H1 (cell line): ENCODE measurements around the gene PEPD. TPM values are rescaled to one million over a fixed set of nuclear protein-coding genes. Genes with fewer than 3 reads are reported as not detected.

Experiments
- CTCF ChIA-PET: fragments of 300-600 bp; sonication (Branson Sonifier 250); formaldehyde crosslinking; loops from one replicate; lab custom pipeline; 2021; ENCODE audit not compliant: partially characterized antibody; lab: Charles Lee
- POLR2A ChIA-PET: fragments of 300-600 bp; sonication (Branson Sonifier 250); formaldehyde crosslinking; loops from one replicate; lab custom pipeline; 2021; ENCODE audit warnings: inconsistent platforms; ENCODE audit not compliant: partially characterized antibody; lab: Charles Lee
- DNase-seq, 2 experiments: peaks; one replicate each; pipeline versions ENCODE4 v3.0.0 to v3.0.0-alpha.2; 2010 to 2022; ENCODE audit warnings: low spot score in 2 of 2, low read depth in 1 of 2, mixed read lengths in 1 of 2
- FAIRE-seq: peaks from 2 replicates; lab custom pipeline; 2011; peaks lifted over from hg19 to GRCh38; lab: Jason Lieb, UNC
- H2AFZ ChIP-seq: 2 replicates; pipeline ENCODE4 v1.8.1; 2012; ENCODE audit warnings: low read length, inconsistent platforms
- H2AK5ac ChIP-seq: 2 replicates; pipeline ENCODE4 v1.6.1; 2013; ENCODE audit warnings: low read depth, low read length
- H2BK120ac ChIP-seq: replicated peaks from 2 replicates; pipeline ENCODE3; 2013; ENCODE audit warnings: low read depth, low read length, inconsistent platforms
- H2BK12ac ChIP-seq: 2 replicates; pipeline ENCODE4 v1.6.1; 2013; ENCODE audit warnings: low read depth, low read length
- H2BK15ac ChIP-seq: 2 replicates; pipeline ENCODE4 v1.6.1; 2013; ENCODE audit warnings: low read length
- H2BK20ac ChIP-seq: 2 replicates; pipeline ENCODE4 v1.6.1; 2013; ENCODE audit warnings: low read length
- H2BK5ac ChIP-seq: 2 replicates; pipeline ENCODE4 v1.6.1; 2013; ENCODE audit warnings: low read depth, low read length
- H3K14ac ChIP-seq: 2 replicates; pipeline ENCODE4 v1.6.1; 2013; ENCODE audit warnings: inconsistent platforms; ENCODE audit not compliant: insufficient read length
- H3K18ac ChIP-seq: 2 replicates; pipeline ENCODE4 v1.6.1; 2013; ENCODE audit warnings: low read length; ENCODE audit errors: extremely low read depth
- H3K23ac ChIP-seq: 2 replicates; pipeline ENCODE4 v1.6.1; 2013; ENCODE audit warnings: inconsistent platforms; ENCODE audit not compliant: insufficient read length
- H3K23me2 ChIP-seq: 2 replicates; pipeline ENCODE4 v1.6.1; 2013; ENCODE audit warnings: low read depth, low read length
- H3K27ac ChIP-seq: 2 replicates; pipeline ENCODE4 v1.6.1; 2011; ENCODE audit warnings: low read depth, low read length, inconsistent platforms
- H3K27me3 ChIP-seq, 4 experiments: replicated peaks in 1 of 4; 1 replicate in 1 of 4; 2 replicates in 3 of 4; pipeline versions ENCODE4 v1.6.1 to v1.8.1; 2011 to 2013; ENCODE audit warnings: low read length in 3 of 4, mild to moderate bottlenecking in 3 of 4, inconsistent platforms in 2 of 4, mixed read lengths in 2 of 4, moderate library complexity in 1 of 4; ENCODE audit not compliant: control insufficient read depth in 3 of 4, insufficient read depth in 3 of 4; ENCODE audit errors: extremely low read depth in 1 of 4
- H3K36me3 ChIP-seq, 4 experiments: 2 replicates each; pipeline versions ENCODE4 v1.6.1 to v1.8.1; 2011 to 2013; ENCODE audit warnings: mild to moderate bottlenecking in 4 of 4, low read length in 3 of 4, moderate library complexity in 2 of 4, control low read depth in 1 of 4, inconsistent platforms in 1 of 4; ENCODE audit not compliant: insufficient read depth in 4 of 4, control insufficient read depth in 2 of 4
- H3K4ac ChIP-seq: replicated peaks from 2 replicates; pipeline ENCODE3; 2013; ENCODE audit warnings: low read length, low read depth, mixed read lengths, inconsistent platforms; ENCODE audit not compliant: insufficient read length
- H3K4me1 ChIP-seq, 4 experiments: replicated peaks in 1 of 4; 1 replicate in 1 of 4; 2 replicates in 3 of 4; pipeline versions ENCODE4 v1.6.1 to v1.8.1; 2011 to 2013; ENCODE audit warnings: low read length in 3 of 4, inconsistent platforms in 2 of 4, mixed read lengths in 1 of 4; ENCODE audit not compliant: insufficient read depth in 4 of 4, control insufficient read depth in 3 of 4
- H3K4me2 ChIP-seq, 2 experiments: 2 replicates each; pipeline versions ENCODE4 v1.6.1 to v1.8.1; 2011 to 2013; ENCODE audit warnings: low read depth in 2 of 2, low read length in 2 of 2, control low read depth in 1 of 2, inconsistent platforms in 1 of 2, mild to moderate bottlenecking in 1 of 2; ENCODE audit not compliant: insufficient read depth in 1 of 2
- H3K4me3 ChIP-seq, 4 experiments: fragments of 200-600, 300-600 bp in 1 of 4; sonication (generic), shearing (Covaris generic), sonication (Bioruptor Twin) in 1 of 4; 2 replicates each; pipeline versions ENCODE4 v1.5.1 to v1.8.1; 2011 to 2016; ENCODE audit warnings: low read length in 4 of 4, low read depth in 3 of 4, control low read depth in 2 of 4, inconsistent platforms in 2 of 4, mild to moderate bottlenecking in 2 of 4, mixed read lengths in 1 of 4, moderate library complexity in 1 of 4; ENCODE audit not compliant: insufficient read depth in 2 of 4; ENCODE audit errors: extremely low read depth in 1 of 4
- H3K56ac ChIP-seq: replicated peaks from 2 replicates; pipeline ENCODE3; 2013; ENCODE audit warnings: low read depth, mild to moderate bottlenecking, mixed read lengths, low read length, inconsistent platforms; ENCODE audit not compliant: insufficient read length
- H3K79me1 ChIP-seq: 2 replicates; pipeline ENCODE4 v1.6.1; 2013; ENCODE audit warnings: low read depth, low read length, control low read depth
- H3K79me2 ChIP-seq, 2 experiments: 2 replicates each; pipeline versions ENCODE4 v1.6.1 to v1.8.1; 2012 to 2013; ENCODE audit warnings: low read length in 2 of 2, mild to moderate bottlenecking in 2 of 2, inconsistent platforms in 1 of 2; ENCODE audit not compliant: insufficient read depth in 2 of 2, control insufficient read depth in 1 of 2
- H3K9ac ChIP-seq, 4 experiments: replicated peaks in 1 of 4; 1 replicate in 1 of 4; 2 replicates in 3 of 4; pipeline versions ENCODE4 v1.6.1 to v1.8.1; 2011 to 2013; ENCODE audit warnings: low read depth in 3 of 4, low read length in 3 of 4, control low read depth in 2 of 4, mild to moderate bottlenecking in 2 of 4, moderate library complexity in 2 of 4, inconsistent platforms in 1 of 4; ENCODE audit errors: extremely low read depth in 1 of 4
- H3K9me3 ChIP-seq, 2 experiments: 2 replicates each; pipeline versions ENCODE4 v1.6.1 to v1.8.1; 2012 to 2013; ENCODE audit warnings: mild to moderate bottlenecking in 2 of 2, moderate library complexity in 2 of 2, control low read depth in 1 of 2, inconsistent platforms in 1 of 2, low read depth in 1 of 2, low read length in 1 of 2, mixed read lengths in 1 of 2; ENCODE audit not compliant: insufficient read depth in 2 of 2
- H4K20me1 ChIP-seq, 2 experiments: replicated peaks in 1 of 2; 2 replicates each; pipeline versions ENCODE3 to v1.8.1; 2011 to 2013; ENCODE audit warnings: inconsistent platforms in 2 of 2, low read length in 2 of 2, mild to moderate bottlenecking in 1 of 2; ENCODE audit not compliant: insufficient read depth in 2 of 2, control insufficient read depth in 1 of 2
- H4K5ac ChIP-seq: 2 replicates; pipeline ENCODE4 v1.6.1; 2013; ENCODE audit warnings: low read length, low read depth, mixed read lengths, inconsistent platforms; ENCODE audit not compliant: insufficient read length
- H4K8ac ChIP-seq: 2 replicates; pipeline ENCODE4 v1.8.0; 2013; ENCODE audit warnings: mild to moderate bottlenecking, moderate library complexity, low read length, inconsistent platforms; ENCODE audit not compliant: insufficient read depth; ENCODE audit errors: extremely low read depth
- H4K91ac ChIP-seq: replicated peaks from 2 replicates; pipeline ENCODE3; 2013; ENCODE audit warnings: low read length, mixed read lengths, inconsistent platforms; ENCODE audit not compliant: insufficient read length
- RAD21 ChIP-seq, 2 experiments: IDR thresholded peaks in 1 of 2; conservative IDR thresholded peaks in 1 of 2; 2 replicates each; pipeline ENCODE4 v1.6.1; 2011; ENCODE audit warnings: low read depth in 2 of 2, low read length in 2 of 2, improper control_type of control experiment in 1 of 2, inconsistent platforms in 1 of 2, mild to moderate bottlenecking in 1 of 2, moderate library complexity in 1 of 2
- RNF2 ChIP-seq: fragments of 200-900, 300-1000 bp; sonication (generic); IDR thresholded peaks from 2 replicates; pipeline ENCODE4 v1.7.1; 2016; ENCODE audit warnings: borderline replicate concordance, low read depth, mild to moderate bottlenecking, antibody characterized with exemption, low read length; ENCODE audit not compliant: poor library complexity, severe bottlenecking; ENCODE audit errors: missing control alignments
- SIX5 ChIP-seq: IDR thresholded peaks from 2 replicates; pipeline ENCODE4 v1.6.1; 2011; ENCODE audit warnings: mild to moderate bottlenecking, low read depth, low read length
- WGBS, 2 experiments: shearing (Covaris generic) in 1 of 2; methylation state at CpG; one replicate each; pipeline versions ENCODE4 v1.1.6 to v1.1.7; 2013 to 2015; ENCODE audit warnings: low lambda C conversion rate in 2 of 2, mixed read lengths in 2 of 2, inconsistent platforms in 1 of 2, low coverage in 1 of 2, missing lambda C conversion rate in 1 of 2; ENCODE audit not compliant: insufficient replicate concordance in 2 of 2, insufficient coverage in 1 of 2, insufficient read length in 1 of 2; ENCODE audit errors: extremely low coverage in 1 of 2, missing lambda C conversion rate in 1 of 2; 5-methylcytosine and 5-hydroxymethylcytosine counted together
- polyA plus RNA-seq, 7 experiments: library from polyadenylated mRNA; depleted of rRNA in 3 of 7; stranded (reverse) in 5 of 7; unstranded in 2 of 7; fragments of >200 nt in 5 of 7; fragments of 200-250 nt in 2 of 7; gene quantifications; 1 replicate in 5 of 7; 2 replicates in 1 of 7; 4 replicates in 1 of 7; pipeline versions ENCODE4 v1.2.1 to v1.2.3, GENCODE V29; 2011 to 2013; ENCODE audit warnings: missing spikeins in 2 of 7, mixed read lengths in 2 of 7
- total RNA-seq: library from RNA; stranded (reverse); fragmentation: NEBNext Ultra II Directional; extraction: Animal tissue kit (Norgen Biotek cat#: 25700); gene quantifications from 2 replicates; pipeline ENCODE4 v1.2.1, GENCODE V29; 2021
- TF ChIP-seq, protein P1 (sequence below): IDR thresholded peaks from 2 replicates; pipeline ENCODE4 v1.6.1; 2011; ENCODE audit warnings: low read depth, mild to moderate bottlenecking, low read length; ENCODE audit not compliant: insufficient read depth

Gene PEPD
- total and polyA plus RNA-seq, 2 of the 8 experiments (the other 6 are each of a cell fraction or from before 2014, with no cell fraction given) = 84.1 to 178 TPM

DNA sequence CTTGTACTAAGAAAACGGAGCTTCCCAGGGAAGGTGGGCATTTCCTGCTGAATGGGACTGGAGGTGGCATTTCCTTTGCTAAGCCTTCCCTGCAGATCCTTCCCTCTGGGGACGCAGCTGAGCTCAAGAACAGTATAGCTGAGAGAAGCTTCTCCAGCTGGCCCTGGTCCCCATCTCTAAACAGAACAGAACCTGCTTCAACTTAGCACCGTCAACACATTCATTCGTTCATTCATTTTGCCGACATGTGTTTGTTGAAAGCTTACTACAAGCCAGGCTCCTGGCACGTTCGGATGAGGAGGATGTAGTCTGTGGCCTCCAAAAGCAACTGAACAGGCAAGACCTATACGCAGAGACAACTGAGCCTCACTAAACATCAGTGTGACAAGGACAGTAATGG is 36.6 kb upstream of the PEPD start:
- ChIA-PET CTCF (interaction anchor here (0.7 to 2.0 kb wide), 8 partner anchors 12 to 220 kb away, joined by 3 to 8 read pairs (median 4); no protein-coding TSS in a partner anchor), POLR2A (interaction anchor here (1.0 to 1.5 kb wide), 3 partner anchors 9 to 64 kb away, joined by 3 to 4 read pairs (median 4); no protein-coding TSS in a partner anchor)
- Histone ChIP-seq H2BK15ac (no peak overlapping the region; the same call in 1 of the 2 replicates), H3K79me2 (no peaks in the 10 kb centered on the region), H2BK20ac (no peak overlapping the region), H3K4me3 (no peak overlapping the region), H3K4ac (no peak overlapping the region), H3K4me2 (no peak overlapping the region), H3K4me1 (peaks cover 0 to 6% (median 0%) of the 10 kb centered on the region in 4 experiments; a peak in 5 of 7 replicates), H4K8ac (no peak overlapping the region), H3K79me1 (no peaks in the 10 kb centered on the region), H3K9ac (no peak overlapping the region), H3K36me3 (no peaks in the 10 kb centered on the region), H2AFZ (no peak overlapping the region), H3K56ac (no peak overlapping the region), H4K5ac (no peak overlapping the region), H3K27me3 (no peaks in the 10 kb centered on the region), H3K9me3 (no peaks in the 10 kb centered on the region), H3K14ac (no peak overlapping the region), H2BK5ac (no peak overlapping the region), H3K18ac (no peak overlapping the region), H4K91ac (no peak overlapping the region), H3K23me2 (no peaks in the 10 kb centered on the region), H2BK12ac (no peak overlapping the region), H4K20me1 (peaks cover 0 to 1% of the 10 kb centered on the region in 2 experiments), H3K27ac (no peak overlapping the region), H2AK5ac (no peak overlapping the region), H2BK120ac (no peak overlapping the region), H3K23ac (no peak overlapping the region)
- 87% methylated on average over 8 of the region's 8 CpGs; no CpG with 5 or more reads in 1 of the 2 experiments for WGBS, 2 experiments
- DNase-seq = no peak
- FAIRE-seq = no peak
- TF ChIP-seq RAD21 (IDR thresholded peaks at IDR 0.05 in 1 of 2, conservative IDR thresholded peaks at IDR 0.05 in 1 of 2; ENCODE audit: low read depth in 2 of 2, low read length in 2 of 2) = no peak
- TF ChIP-seq RNF2 = no peak
- TF ChIP-seq, protein P1, sequence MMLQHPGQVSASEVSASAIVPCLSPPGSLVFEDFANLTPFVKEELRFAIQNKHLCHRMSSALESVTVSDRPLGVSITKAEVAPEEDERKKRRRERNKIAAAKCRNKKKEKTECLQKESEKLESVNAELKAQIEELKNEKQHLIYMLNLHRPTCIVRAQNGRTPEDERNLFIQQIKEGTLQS = no peak
- no peak for TF ChIP-seq SIX5
